Measurements from ENCODE around the gene SHLD2.
"Not testable (repeated sequence)": the region's sequence is repeated elsewhere in the genome, so short reads cannot be mapped to it uniquely, and the experiment has no call there.

The SHLD2 gene

GRCh38 chr10:87145598-87145997, 50.6 kb downstream of the SHLD2 start:
- DNase-seq: not testable (repeated sequence)

- not testable (repeated sequence) for DNase-seq
Observed at GRCh38 chr10:87149020-87149609, 54.1 kb downstream of the SHLD2 start.

GRCh38 chr10:87151516-87151915, 56.5 kb downstream of the SHLD2 start:
- DNase-seq: not testable (repeated sequence)

GRCh38 chr10:87156841-87157240, 61.8 kb downstream of the SHLD2 start:
- not testable (repeated sequence) for DNase-seq

- DNase-seq: not testable (repeated sequence)
Observed at GRCh38 chr10:87157821-87158220, 62.8 kb downstream of the SHLD2 start.

GRCh38 chr10:87162703-87163293, 67.8 kb downstream of the SHLD2 start:
- DNase-seq: not testable (repeated sequence)

- DNase-seq: not testable (repeated sequence)
Observed at GRCh38 chr10:87163414-87163813, 68.4 kb downstream of the SHLD2 start.

- not testable (repeated sequence) for DNase-seq
Observed at GRCh38 chr10:87169857-87170256, 74.9 kb downstream of the SHLD2 start.

GRCh38 chr10:87170705-87171104, 75.7 kb downstream of the SHLD2 start:
- not testable (repeated sequence) for DNase-seq

- not testable (repeated sequence) for DNase-seq
Observed at GRCh38 chr10:87171670-87172069, 76.7 kb downstream of the SHLD2 start.

- DNase-seq: not testable (repeated sequence)
Observed at GRCh38 chr10:87172178-87172577, 77.2 kb downstream of the SHLD2 start.

GRCh38 chr10:87177587-87177986, 82.6 kb downstream of the SHLD2 start:
- DNase-seq: not testable (repeated sequence)

- not testable (repeated sequence) for DNase-seq
Observed at GRCh38 chr10:87184421-87184820, 89.4 kb downstream of the SHLD2 start.

GRCh38 chr10:87186016-87186415, 91.0 kb downstream of the SHLD2 start:
- DNase-seq: not testable (repeated sequence)

GRCh38 chr10:87187573-87187972, 92.6 kb downstream of the SHLD2 start:
- DNase-seq: not testable (repeated sequence)

- DNase-seq: not testable (repeated sequence)
Observed at GRCh38 chr10:87191841-87192240, 96.8 kb downstream of the SHLD2 start.

- DNase-seq: not testable (repeated sequence)
Observed at GRCh38 chr10:87200924-87201323, 105.9 kb downstream of the SHLD2 start.

GRCh38 chr10:87204801-87205200, 109.8 kb downstream of the SHLD2 start:
- not testable (repeated sequence) for DNase-seq

GRCh38 chr10:87206922-87207321, 111.9 kb downstream of the SHLD2 start:
- not testable (repeated sequence) for DNase-seq

- DNase-seq: not testable (repeated sequence)
Observed at GRCh38 chr10:87210309-87210708, 115.3 kb downstream of the SHLD2 start.

- DNase-seq: not testable (repeated sequence)
Observed at GRCh38 chr10:87211848-87212247, 116.8 kb downstream of the SHLD2 start.

GRCh38 chr10:87213150-87213765, 118.3 kb downstream of the SHLD2 start:
- not testable (repeated sequence) for DNase-seq

GRCh38 chr10:87213806-87214205, 118.8 kb downstream of the SHLD2 start:
- not testable (repeated sequence) for DNase-seq

GRCh38 chr10:87216120-87216519, 121.1 kb downstream of the SHLD2 start:
- DNase-seq: not testable (repeated sequence)
